ENCODE measurements around the gene IHH. TPM values are rescaled to one million over a fixed set of nuclear protein-coding genes. Genes with fewer than 3 reads are reported as not detected.

IHH gene
- under 1 TPM in 1 of 4 donors, not detected in 3; 0.83 TPM for total RNA-seq

DNA sequence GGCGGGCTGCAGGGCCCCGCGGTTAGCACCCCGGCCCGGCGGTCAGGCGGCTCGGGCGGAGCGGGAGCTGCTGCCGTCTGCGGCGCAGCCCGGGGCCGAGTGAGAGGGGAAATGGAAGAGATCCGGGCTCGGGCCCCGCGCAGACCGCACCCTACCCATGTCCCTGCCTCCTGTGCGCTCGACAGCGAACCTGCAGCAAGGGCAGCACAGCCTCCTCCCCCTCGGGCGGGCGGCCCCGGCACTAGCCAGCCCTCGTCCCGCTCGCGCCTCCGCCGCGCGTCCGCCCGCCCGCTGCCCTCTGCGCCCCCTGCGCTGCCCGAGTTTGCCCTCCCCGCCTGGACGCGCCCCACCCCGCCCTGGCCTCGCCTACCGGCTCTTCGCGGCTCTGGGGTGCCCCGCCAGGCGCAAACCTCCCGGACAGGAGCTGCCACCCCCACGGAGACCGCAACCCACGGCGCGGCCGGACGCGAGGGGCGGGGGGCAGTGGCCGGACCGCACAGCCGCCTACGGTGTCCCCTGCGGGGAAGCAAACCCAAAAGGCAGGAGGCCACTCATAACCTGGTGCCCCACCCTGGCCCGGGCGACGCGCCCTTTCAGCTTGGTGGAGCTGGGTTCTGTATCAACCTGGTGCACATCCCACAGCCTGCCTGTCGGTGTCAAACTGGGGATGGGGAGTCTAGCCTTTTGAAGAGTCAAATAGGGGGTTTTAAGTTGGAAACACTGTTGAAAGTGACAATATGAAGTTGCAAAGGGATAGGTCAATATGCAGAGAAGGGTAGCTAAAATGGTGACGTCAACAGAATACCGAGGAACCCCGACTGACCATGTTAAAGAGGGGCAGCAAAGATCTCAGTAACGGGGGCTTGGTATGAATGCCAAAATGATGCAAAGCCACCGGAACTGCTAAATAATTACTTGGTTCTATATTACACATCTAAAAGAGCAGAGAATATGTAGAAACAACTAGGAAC is at the start of gene IHH:
IHH (minus strand) TSS at position 101 of the 971 bp plus-strand sequence. CDS start 454 bp downstream, outside the sequence.
- TF ChIP-seq, protein P1, sequence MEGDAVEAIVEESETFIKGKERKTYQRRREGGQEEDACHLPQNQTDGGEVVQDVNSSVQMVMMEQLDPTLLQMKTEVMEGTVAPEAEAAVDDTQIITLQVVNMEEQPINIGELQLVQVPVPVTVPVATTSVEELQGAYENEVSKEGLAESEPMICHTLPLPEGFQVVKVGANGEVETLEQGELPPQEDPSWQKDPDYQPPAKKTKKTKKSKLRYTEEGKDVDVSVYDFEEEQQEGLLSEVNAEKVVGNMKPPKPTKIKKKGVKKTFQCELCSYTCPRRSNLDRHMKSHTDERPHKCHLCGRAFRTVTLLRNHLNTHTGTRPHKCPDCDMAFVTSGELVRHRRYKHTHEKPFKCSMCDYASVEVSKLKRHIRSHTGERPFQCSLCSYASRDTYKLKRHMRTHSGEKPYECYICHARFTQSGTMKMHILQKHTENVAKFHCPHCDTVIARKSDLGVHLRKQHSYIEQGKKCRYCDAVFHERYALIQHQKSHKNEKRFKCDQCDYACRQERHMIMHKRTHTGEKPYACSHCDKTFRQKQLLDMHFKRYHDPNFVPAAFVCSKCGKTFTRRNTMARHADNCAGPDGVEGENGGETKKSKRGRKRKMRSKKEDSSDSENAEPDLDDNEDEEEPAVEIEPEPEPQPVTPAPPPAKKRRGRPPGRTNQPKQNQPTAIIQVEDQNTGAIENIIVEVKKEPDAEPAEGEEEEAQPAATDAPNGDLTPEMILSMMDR (IDR thresholded peaks at IDR 0.05): no peak
- TF ChIP-seq POLR2A (IDR thresholded peaks at IDR 0.05): peak in 1 of 2 donors; percentile 52
- Histone ChIP-seq H3K4me1 (peaks cover 0 to 33% of the 10 kb centered on the region in 2 donors), H3K9me3 (no peaks in the 10 kb centered on the region), H3K4me3 (peak within 1 kb of the TSS in 1 of 2 donors; percentile 9), H3K27me3 (peaks cover 18 to 48% of the 10 kb centered on the region in 2 donors), H3K27ac (no peak within 1 kb of the TSS), H3K36me3 (no peaks in the 10 kb centered on the region)
- DNase-seq: no peak
- intact Hi-C loops (cut with DNase I; ENCODE audit: low total_unique reads): no loop called here

DNA sequence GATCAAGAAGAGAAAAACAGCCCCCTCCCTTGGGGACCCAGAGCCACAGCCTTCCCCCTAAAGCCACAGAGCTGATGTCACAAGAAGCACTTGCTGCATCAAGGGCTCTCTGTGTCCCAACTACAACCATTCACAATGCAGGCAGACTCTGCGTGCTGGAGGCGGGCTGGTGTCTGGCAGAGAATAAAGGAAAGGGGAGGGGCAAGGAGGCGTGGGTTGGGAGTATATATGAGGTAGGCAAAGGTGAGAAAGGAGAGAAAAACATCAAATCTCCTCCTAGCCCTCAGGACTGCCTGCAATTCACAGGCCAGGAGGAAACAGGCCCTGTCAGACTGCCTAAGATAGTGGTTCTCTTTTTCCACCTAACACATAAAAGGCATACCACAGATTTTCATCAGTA is 48.8 kb upstream of the IHH start:
- intact Hi-C loops (cut with DNase I; ENCODE audit: low total_unique reads): no loop called here
- no peaks in the 10 kb centered on the region for H3K36me3 ChIP-seq

DNA sequence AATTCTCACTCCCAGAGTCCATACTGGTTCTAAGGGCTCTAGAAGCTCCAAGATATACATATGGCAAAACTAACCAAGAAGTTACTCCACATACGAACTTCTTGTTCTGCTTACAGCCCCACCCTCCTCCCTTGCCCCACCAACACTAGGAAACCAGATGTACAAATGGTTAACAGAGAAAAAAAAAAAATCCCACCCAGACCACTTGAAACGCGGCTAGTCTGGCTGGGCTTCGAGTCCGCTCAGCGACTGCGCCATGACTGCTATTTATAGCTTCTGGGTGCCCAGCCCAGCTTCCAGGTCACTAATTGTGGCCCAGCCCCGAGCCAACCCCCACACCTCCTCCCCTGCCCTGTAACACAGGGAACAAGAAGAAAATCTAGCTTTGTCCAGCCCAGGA is 47.0 kb upstream of the IHH start:
- no peak for DNase-seq
- TF ChIP-seq POLR2A (IDR thresholded peaks at IDR 0.05): no peak
- TF ChIP-seq, protein P1 (IDR thresholded peaks at IDR 0.05): no peak
- intact Hi-C loops (cut with DNase I; ENCODE audit: low total_unique reads): no loop called here

More for the DNA sequence above, 48.8 kb upstream of the IHH start:
- no peaks in the 10 kb centered on the region for H3K4me1 ChIP-seq
- H3K27me3 ChIP-seq: no peaks in the 10 kb centered on the region
- H3K4me3 ChIP-seq: no peak overlapping the region
- H3K27ac ChIP-seq: no peak overlapping the region
- TF ChIP-seq POLR2A (IDR thresholded peaks at IDR 0.05): no peak
- TF ChIP-seq, protein P1 (IDR thresholded peaks at IDR 0.05): no peak
- DNase-seq: no peak
- no peaks in the 10 kb centered on the region for H3K9me3 ChIP-seq

DNA sequence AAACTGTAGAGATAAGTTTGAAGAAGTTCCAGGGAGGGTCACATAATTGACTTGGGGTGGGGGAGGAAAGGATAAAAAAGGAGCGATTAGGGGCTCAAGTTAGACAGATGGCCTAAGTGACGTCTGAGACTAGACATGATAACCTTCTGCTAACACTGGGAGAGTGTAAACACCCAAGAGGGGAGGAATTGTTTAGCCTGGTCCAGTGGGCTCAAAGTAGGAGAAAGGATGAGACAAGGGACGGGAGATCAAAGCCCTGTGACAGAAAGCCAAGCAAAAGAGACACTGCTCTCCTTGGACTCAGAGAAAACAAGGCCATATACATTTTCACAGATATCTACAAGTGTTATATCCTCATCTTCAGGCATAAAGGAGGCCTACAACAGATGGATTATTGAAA is 45.5 kb upstream of the IHH start:
- Histone ChIP-seq H3K27ac (no peak overlapping the region), H3K4me1 (no peaks in the 10 kb centered on the region), H3K9me3 (no peaks in the 10 kb centered on the region), H3K36me3 (no peaks in the 10 kb centered on the region), H3K4me3 (no peak overlapping the region), H3K27me3 (no peaks in the 10 kb centered on the region)
- TF ChIP-seq, protein P1 (IDR thresholded peaks at IDR 0.05): no peak
- TF ChIP-seq POLR2A (IDR thresholded peaks at IDR 0.05): no peak
- intact Hi-C loops (cut with DNase I; ENCODE audit: low total_unique reads): no loop called here
- no peak for DNase-seq

More for the DNA sequence above, 47.0 kb upstream of the IHH start:
- Histone ChIP-seq H3K4me1 (no peaks in the 10 kb centered on the region), H3K27ac (no peak overlapping the region), H3K36me3 (no peaks in the 10 kb centered on the region), H3K4me3 (no peak overlapping the region), H3K27me3 (no peaks in the 10 kb centered on the region), H3K9me3 (no peaks in the 10 kb centered on the region)

Data from uterus (tissue), 4 donors.